A549 (cell line): Measurements from ENCODE around the gene PAX1. TPM values are rescaled to one million over a fixed set of nuclear protein-coding genes. Genes with fewer than 3 reads are reported as not detected.
A peak's percentile ranks its signal among the peaks of the same experiment; 100 is the strongest.

Experiments
- ATAC-seq, 2 experiments: fragments of 200-7000 bp in 1 of 2; fragments of >200 bp in 1 of 2; cut with Nextera tagmentation in 1 of 2; cut with Tn5 transposase in 1 of 2; 3 replicates each; pipeline versions ENCODE4 v1.8.0 to v1.9.1; 2018 to 2020; ENCODE audit warnings: mild to moderate bottlenecking in 1 of 2, moderate library complexity in 1 of 2
- CTCF ChIA-PET: fragments of 300-600 bp; sonication (Branson Sonifier 250); formaldehyde crosslinking; extraction: SDS; loops from one replicate; lab custom pipeline; 2021; ENCODE audit warnings: antibody characterized with exemption, inconsistent platforms; lab: Yijun Ruan, JAX
- POLR2A ChIA-PET: fragments of 350-600 bp; formaldehyde crosslinking; extraction: SDS; loops from one replicate; lab custom pipeline; 2021; ENCODE audit warnings: antibody characterized with exemption, inconsistent platforms; lab: Yijun Ruan, JAX
- DNase-seq, 2 experiments: peaks; one replicate each; pipeline versions ENCODE4 v3.0.0 to v3.0.0-alpha.2; 2011 to 2016; ENCODE audit warnings: low read depth in 1 of 2, low spot score in 1 of 2
- FAIRE-seq: peaks from 2 replicates; lab custom pipeline; 2011; peaks lifted over from hg19 to GRCh38; lab: Jason Lieb, UNC
- H3K27ac ChIP-seq, 2 experiments: fragments of >200 bp; sonication (Bioruptor Twin); formaldehyde crosslinking; 3 replicates each; pipeline ENCODE4 v1.5.1; 2016 to 2017
- H3K4me1 ChIP-seq: fragments of >200 bp; sonication (Bioruptor Twin); formaldehyde crosslinking; 3 replicates; pipeline ENCODE4 v1.6.1; 2016
- H3K4me2 ChIP-seq: fragments of >200 bp; sonication (Bioruptor Twin); formaldehyde crosslinking; 3 replicates; pipeline ENCODE4 v1.6.1; 2016
- H3K4me3 ChIP-seq: fragments of >200 bp; sonication (Bioruptor Twin); formaldehyde crosslinking; 3 replicates; pipeline ENCODE4 v1.5.1; 2016
- H3K9me3 ChIP-seq: fragments of >200 bp; sonication (Bioruptor Twin); formaldehyde crosslinking; 3 replicates; pipeline ENCODE4 v1.6.1; 2016
- BCL3 ChIP-seq: fragments of >200 bp; sonication (Bioruptor Twin); formaldehyde crosslinking; IDR thresholded peaks from 3 replicates; pipeline ENCODE4 v1.6.1; 2016
- BHLHE40 ChIP-seq: IDR thresholded peaks from 2 replicates; pipeline ENCODE4 v1.6.1; 2012; ENCODE audit warnings: low read depth, low read length, inconsistent platforms
- CHD2 ChIP-seq: fragments of 150-350 bp; IDR thresholded peaks from 2 replicates; pipeline ENCODE4 v1.6.1; 2014; ENCODE audit warnings: low read length; ENCODE audit not compliant: partially characterized antibody
- CHD4 ChIP-seq: fragments of 200-600 bp; sonication (generic); IDR thresholded peaks from 2 replicates; pipeline ENCODE4 v1.6.1; 2016; ENCODE audit warnings: antibody characterized with exemption, mild to moderate bottlenecking, borderline replicate concordance
- CTCF ChIP-seq: fragments of >200 bp; sonication (Bioruptor Twin); formaldehyde crosslinking; IDR thresholded peaks from 3 replicates; pipeline ENCODE4 v1.5.1; 2016
- E2F6 ChIP-seq: IDR thresholded peaks from 2 replicates; pipeline ENCODE4 v1.6.1; 2012; ENCODE audit warnings: low read depth, borderline replicate concordance
- GATA3 ChIP-seq: IDR thresholded peaks from 2 replicates; pipeline ENCODE4 v1.6.1; 2012; ENCODE audit warnings: borderline replicate concordance
- HES2 ChIP-seq: fragments of >200 bp; sonication (Bioruptor Twin); formaldehyde crosslinking; IDR thresholded peaks from 2 replicates; pipeline ENCODE4 v1.6.1; 2016
- HEYL ChIP-seq: fragments of 250-450 bp; sonication (Bioruptor Pico); IDR thresholded peaks from 2 replicates; pipeline ENCODE4 v1.8.0; 2021; ENCODE audit warnings: mild to moderate bottlenecking, moderate library complexity
- JUN ChIP-seq, 2 experiments: fragments of >200 bp; sonication (Bioruptor Twin); formaldehyde crosslinking; IDR thresholded peaks; 2 replicates in 1 of 2; 3 replicates in 1 of 2; pipeline ENCODE4 v1.6.1; 2016 to 2017
- KDM5A ChIP-seq: fragments of 200-600 bp; sonication (generic); IDR thresholded peaks from 2 replicates; pipeline ENCODE4 v1.6.1; 2016; ENCODE audit warnings: antibody characterized with exemption, mild to moderate bottlenecking
- NPAS2 ChIP-seq: fragments of 250-450 bp; sonication (Bioruptor Pico); IDR thresholded peaks from 2 replicates; pipeline ENCODE4 v1.8.0; 2022; ENCODE audit warnings: mild to moderate bottlenecking, moderate library complexity, borderline replicate concordance
- POLR2A ChIP-seq: IDR thresholded peaks from 2 replicates; pipeline ENCODE4 v1.6.1; 2012; ENCODE audit warnings: mild to moderate bottlenecking, low read length
- RARB ChIP-seq: fragments of 250-450 bp; sonication (Bioruptor Pico); IDR thresholded peaks from 2 replicates; pipeline ENCODE4 v1.8.0; 2021; ENCODE audit warnings: mild to moderate bottlenecking, moderate library complexity
- RCOR1 ChIP-seq: fragments of 150-350 bp; IDR thresholded peaks from 2 replicates; pipeline ENCODE4 v1.6.1; 2014; ENCODE audit warnings: antibody characterized with exemption, low read length, low read depth
- RFX5 ChIP-seq: fragments of 450-650 bp; IDR thresholded peaks from 2 replicates; pipeline ENCODE4 v1.7.1; 2014; ENCODE audit warnings: antibody characterized with exemption, mild to moderate bottlenecking, moderate library complexity
- USF2 ChIP-seq: fragments of 450-650 bp; IDR thresholded peaks from 2 replicates; pipeline ENCODE4 v1.6.1; 2014; ENCODE audit warnings: antibody characterized with exemption
- ZFP36 ChIP-seq: fragments of 450-650 bp; IDR thresholded peaks from 2 replicates; pipeline ENCODE4 v1.6.1; 2014; ENCODE audit warnings: borderline replicate concordance; ENCODE audit not compliant: partially characterized antibody
- WGBS: methylation state at CpG from one replicate; pipeline ENCODE4 v1.1.6; 2017; ENCODE audit errors: missing lambda C conversion rate; 5-methylcytosine and 5-hydroxymethylcytosine counted together
- polyA plus RNA-seq, 4 experiments: library from polyadenylated mRNA; depleted of rRNA in 3 of 4; stranded (reverse); fragments of >200 nt; fragmentation: RNase III in 1 of 4; extraction: RNeasy Plus Mini Kit Qiagen cat#74134 plus additional on column Dnase treatment in 1 of 4; gene quantifications; 2 replicates in 3 of 4; 3 replicates in 1 of 4; pipeline ENCODE4 v1.2.3, GENCODE V29; 2011 to 2017

The PAX1 gene
- polyA plus RNA-seq, 2 of the 4 experiments (the other 2 are of a cell fraction): not detected

GRCh38 chr20:21693322-21693721, 12.1 kb upstream of the PAX1 start:
- Histone ChIP-seq H3K4me3 (no peak overlapping the region), H3K4me2 (no peak overlapping the region), H3K9me3 (no peaks in the 10 kb centered on the region), H3K27ac (no peak overlapping the region), H3K4me1 (no peaks in the 10 kb centered on the region)
- 13% methylated on average over 8 of the region's 8 CpGs for WGBS
- FAIRE-seq: no peak
- DNase-seq: peak in 1 of 2 experiments; percentile 31
- ChIA-PET POLR2A (no interaction called here), CTCF (interaction anchor here (0.6 to 2.3 kb wide), 3 partner anchors 11 to 458 kb away, joined by 3 to 19 read pairs (median 3); partner anchors contain the start of gene PAX1)
- TF ChIP-seq CTCF (0 out of 3 replicates have a peak, but pooled peaks have one; percentile 6), RFX5 (no peak)
- ATAC-seq: 0 out of 6 replicates have a peak, but pooled peaks of 1 of the 2 experiments have one; percentile 25

GRCh38 chr20:21698494-21699215, 6.8 kb upstream of the PAX1 start:
- no peak for DNase-seq
- TF ChIP-seq HES2 (no peak), ZFP36 (no peak), RCOR1 (no peak), E2F6 (no peak), BCL3 (no peak), CTCF (no peak), RFX5 (no peak), CHD4 (no peak)
- 5% methylated on average over 9 of the region's 9 CpGs for WGBS
- Histone ChIP-seq H3K4me1 (no peaks in the 10 kb centered on the region), H3K4me3 (no peak overlapping the region), H3K9me3 (no peaks in the 10 kb centered on the region), H3K4me2 (no peak overlapping the region), H3K27ac (no peak overlapping the region)
- POLR2A ChIA-PET: no interaction called here
- CTCF ChIA-PET: interaction anchor here (0.5 to 12.0 kb wide), 4 partner anchors 10 to 1695 kb away, joined by 3 to 115 read pairs (median 3); no protein-coding TSS in a partner anchor
- ATAC-seq: no peak
- no peak for FAIRE-seq

GRCh38 chr20:21699216-21699508, 6.3 kb upstream of the PAX1 start:
- no peak for ATAC-seq
- no peaks in the 10 kb centered on the region for H3K9me3 ChIP-seq
- no peaks in the 10 kb centered on the region for H3K4me1 ChIP-seq
- ChIA-PET CTCF (interaction anchor here (0.9 to 12.0 kb wide), 2 partner anchors 10 to 18 kb away, joined by 3 to 115 read pairs; no protein-coding TSS in a partner anchor), POLR2A (no interaction called here)
- FAIRE-seq: no peak
- WGBS: 50% methylated on average over 8 of the region's 8 CpGs
- no peak for TF ChIP-seq GATA3
- no peak for TF ChIP-seq RARB (CRISPR knock-in tag)
- TF ChIP-seq JUN (IDR thresholded peaks at IDR 0.05): no peak
- no peak for TF ChIP-seq HEYL (CRISPR knock-in tag)
- TF ChIP-seq USF2: no peak
- TF ChIP-seq BHLHE40: no peak
- no peak for TF ChIP-seq ZFP36
- no peak for TF ChIP-seq CHD2
- TF ChIP-seq POLR2A: no peak
- TF ChIP-seq KDM5A: no peak
- no peak for TF ChIP-seq NPAS2 (CRISPR knock-in tag)
- TF ChIP-seq, all 56 proteins: peak for 0
- Histone ChIP-seq H3K27ac (no peak overlapping the region), H3K4me2 (no peak overlapping the region), H3K4me3 (no peak overlapping the region)
- DNase-seq: no peak
